GM12875 (cell line): ENCODE results near the gene C1QTNF3.

ENCODE experiments used
- H3K4me3 ChIP-seq: one replicate; pipeline ENCODE4 v1.5.1; 2011; ENCODE audit warnings: low read depth, low read length, control low read depth
- CTCF ChIP-seq: IDR thresholded peaks from 2 replicates; pipeline ENCODE4 v1.5.1; 2011; ENCODE audit warnings: low read depth, mild to moderate bottlenecking, control low read depth, inconsistent platforms, low read length, moderate library complexity, borderline replicate concordance; ENCODE audit not compliant: insufficient read depth

The C1QTNF3 gene

DNA sequence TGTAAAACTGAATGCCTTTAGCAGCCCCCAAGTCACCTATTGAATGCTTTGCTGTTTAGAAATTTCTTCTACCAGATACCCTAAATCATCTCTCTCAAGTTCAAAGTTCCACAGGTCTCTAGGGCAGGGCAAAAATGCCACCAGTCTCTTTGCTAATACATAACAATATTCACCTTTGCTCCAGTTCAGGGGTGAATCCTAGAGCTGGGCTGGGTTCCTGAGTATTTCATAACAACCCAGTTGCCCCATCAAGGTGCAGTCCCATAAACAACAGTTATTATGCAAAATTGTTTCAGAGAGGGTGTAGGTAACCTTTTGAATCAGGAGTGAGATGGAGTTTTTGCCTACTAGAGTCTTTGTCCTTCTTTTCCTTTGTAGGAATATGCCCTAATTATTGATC is 19.0 kb upstream of the C1QTNF3 start:
- no peak for TF ChIP-seq CTCF

GRCh38 chr5:34059977-34060376 is 17.0 kb upstream of the C1QTNF3 start:
- H3K4me3 ChIP-seq = no peak overlapping the region
- no peak for TF ChIP-seq CTCF

More for the DNA sequence above, 19.0 kb upstream of the C1QTNF3 start:
- no peak overlapping the region for H3K4me3 ChIP-seq

DNA sequence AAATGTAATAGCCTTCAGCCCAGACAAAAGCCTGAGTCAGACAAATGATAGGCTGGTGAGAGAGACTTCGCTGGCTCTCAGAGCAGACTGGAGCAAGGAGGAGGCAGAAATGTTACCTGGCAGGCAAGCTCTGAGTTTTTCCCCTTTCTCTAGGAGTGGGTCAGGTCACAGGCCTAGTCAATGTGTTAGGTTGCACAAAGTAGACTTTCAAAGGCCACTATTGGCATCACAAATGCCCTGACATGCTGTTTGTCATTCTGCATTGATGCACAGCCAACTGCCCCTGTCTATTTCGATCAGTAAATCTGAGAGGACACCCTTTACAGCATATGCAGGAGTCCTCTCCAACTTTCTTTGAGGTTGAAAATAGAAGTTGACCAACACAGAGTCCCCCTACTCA is 15.5 kb upstream of the C1QTNF3 start:
- no peak overlapping the region for H3K4me3 ChIP-seq
- TF ChIP-seq CTCF = no peak

GRCh38 chr5:34057569-34057968 is 14.6 kb upstream of the C1QTNF3 start:
- no peak for TF ChIP-seq CTCF
- H3K4me3 ChIP-seq = no peak overlapping the region

DNA sequence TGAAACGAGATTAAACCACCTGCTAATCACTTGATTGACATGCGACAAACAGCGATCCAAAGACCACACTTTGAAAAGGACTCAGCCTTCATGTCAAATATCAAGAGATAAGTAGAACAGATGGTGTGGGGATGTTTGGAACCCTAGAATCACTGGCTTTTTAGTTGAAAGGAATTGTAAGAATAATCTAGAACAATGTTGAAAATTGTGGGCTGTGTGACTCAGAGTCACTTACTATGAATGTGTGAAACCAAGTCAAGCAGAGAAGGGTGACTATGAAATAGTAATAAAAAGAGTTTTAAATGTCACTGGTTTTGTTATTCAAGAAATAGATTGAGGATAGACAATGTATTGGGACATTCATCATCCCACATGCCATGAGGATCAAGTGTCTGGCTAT is 14.1 kb upstream of the C1QTNF3 start:
- no peak for TF ChIP-seq CTCF
- H3K4me3 ChIP-seq = no peak overlapping the region

DNA sequence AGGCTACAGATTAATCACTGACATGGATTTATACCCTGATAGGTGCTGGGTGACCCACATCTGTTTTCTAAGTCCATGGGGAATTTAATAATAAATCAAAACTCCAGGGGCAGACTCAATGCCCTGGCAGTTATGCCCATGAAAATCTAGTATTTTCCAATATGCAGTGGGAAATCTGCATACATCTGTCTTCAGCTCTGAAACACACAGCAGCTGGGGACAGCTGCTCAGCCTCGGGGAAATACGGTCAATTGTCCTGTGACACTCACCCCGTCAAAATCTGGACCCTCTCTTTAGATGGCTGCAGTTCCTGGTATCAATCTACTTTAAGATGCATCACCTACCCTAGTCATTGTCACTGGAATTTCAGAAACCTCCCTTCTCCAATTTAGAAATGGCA is 12.7 kb upstream of the C1QTNF3 start:
- no peak overlapping the region for H3K4me3 ChIP-seq
- no peak for TF ChIP-seq CTCF

DNA sequence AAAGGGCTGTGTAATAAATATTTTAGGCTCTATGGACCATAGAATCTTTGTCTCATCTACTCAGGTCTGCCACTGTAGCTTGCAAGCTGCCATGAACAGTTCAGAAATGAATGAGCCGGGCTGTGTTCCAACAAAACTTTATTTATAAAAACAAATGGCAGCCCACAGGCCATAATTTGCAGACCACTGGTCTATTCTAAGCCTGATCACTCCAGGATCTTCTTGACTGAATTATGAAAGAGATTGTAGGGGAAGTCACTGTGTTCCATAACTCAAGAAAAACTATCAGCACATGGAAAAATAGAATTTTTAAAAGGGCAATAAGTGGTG is 11.4 kb upstream of the C1QTNF3 start:
- no peak for TF ChIP-seq CTCF
- H3K4me3 ChIP-seq = no peak overlapping the region
